DMS79 treated with DMSO at 0.1 percent for 48 hours (cell line): Measurements from ENCODE around the gene RASEF.
"Not testable (repeated sequence)": the region's sequence is repeated elsewhere in the genome, so short reads cannot be mapped to it uniquely, and the experiment has no call there.

Source experiments
- DNase-seq: peaks from one replicate; lab custom pipeline; 2025; lab: John Stamatoyannopoulos, UW

Gene RASEF

GRCh38 chr9:82970359-82970758 is 92.6 kb downstream of the RASEF start:
- no peak for DNase-seq

- DNase-seq, result no peak
Measured at GRCh38 chr9:82969291-82969690, 93.7 kb downstream of the RASEF start.

GRCh38 chr9:82968816-82969215 is 94.1 kb downstream of the RASEF start:
- no peak for DNase-seq

GRCh38 chr9:82968388-82968787 is 94.6 kb downstream of the RASEF start:
- no peak for DNase-seq

GRCh38 chr9:82961504-82962125 is 101.3 kb downstream of the RASEF start:
- peak; percentile 72 for DNase-seq

GRCh38 chr9:82957529-82958379 is 105.2 kb downstream of the RASEF start:
- peak; percentile 91 for DNase-seq

GRCh38 chr9:82949203-82949602 is 113.7 kb downstream of the RASEF start:
- no peak for DNase-seq

- DNase-seq, result no peak
Measured at GRCh38 chr9:82940376-82940775, 122.6 kb downstream of the RASEF start.

- DNase-seq, result peak; percentile 63
Measured at GRCh38 chr9:82939451-82939850, 123.5 kb downstream of the RASEF start.

- no peak for DNase-seq
Measured at GRCh38 chr9:82938426-82939218, 124.3 kb downstream of the RASEF start.

GRCh38 chr9:82936561-82936960 is 126.4 kb downstream of the RASEF start:
- not testable (repeated sequence) for DNase-seq

GRCh38 chr9:82934949-82935348 is 128.0 kb downstream of the RASEF start:
- DNase-seq, result no peak

- DNase-seq, result not testable (repeated sequence)
Measured at GRCh38 chr9:82934025-82934424, 128.9 kb downstream of the RASEF start.

- DNase-seq, result no peak
Measured at GRCh38 chr9:82930116-82930515, 132.8 kb downstream of the RASEF start.
